Gastrocnemius medialis (tissue), 4 donors: ENCODE data around the gene SVOPL. TPM values are rescaled to one million over a fixed set of nuclear protein-coding genes. Genes with fewer than 3 reads are reported as not detected.

Experiments used
- ATAC-seq, 2 donors: fragments of 150-250 bp; one replicate each; pipeline ENCODE4 v1.9.1; 2016
- DNase-seq, 2 donors: peaks; one replicate each; pipeline ENCODE4 v3.0.0-alpha.2; 2019
- H3K27ac ChIP-seq, 4 donors: fragments of 200-600 bp; sonication (generic); 1 replicate in 1 of 4; 2 replicates in 3 of 4; pipeline ENCODE4 v1.5.1; 2016 to 2018; ENCODE audit warnings: mild to moderate bottlenecking in 2 of 4, moderate library complexity in 1 of 4
- H3K27me3 ChIP-seq, 3 donors: fragments of 200-600 bp; sonication (generic) in 2 of 3; 1 replicate in 1 of 3; 2 replicates in 2 of 3; pipeline versions ENCODE4 v1.5.1 to v1.6.0; 2016 to 2019; ENCODE audit warnings: mild to moderate bottlenecking in 1 of 3, moderate library complexity in 1 of 3
- H3K36me3 ChIP-seq, 2 donors: fragments of 200-600 bp; sonication (generic) in 1 of 2; one replicate each; pipeline ENCODE4 v1.5.1; 2017 to 2018
- H3K4me1 ChIP-seq, 2 donors: fragments of 200-600 bp; sonication (generic) in 1 of 2; one replicate each; pipeline ENCODE4 v1.5.1; 2016 to 2017; ENCODE audit warnings: mild to moderate bottlenecking in 2 of 2
- H3K4me3 ChIP-seq, 4 donors: fragments of 200-600 bp; sonication (generic) in 3 of 4; 1 replicate in 1 of 4; 2 replicates in 3 of 4; pipeline ENCODE4 v1.5.1; 2016 to 2019; ENCODE audit warnings: mild to moderate bottlenecking in 2 of 4
- H3K9me3 ChIP-seq, 3 donors: fragments of 200-600 bp; sonication (generic) in 2 of 3; 1 replicate in 1 of 3; 2 replicates in 2 of 3; pipeline ENCODE4 v1.5.1; 2016 to 2019
- POLR2A ChIP-seq, 2 donors: fragments of 450-650 bp; IDR thresholded peaks; one replicate each; pipeline ENCODE4 v1.6.1; 2017; ENCODE audit warnings: antibody characterized with exemption in 2 of 2, mild to moderate bottlenecking in 2 of 2, moderate library complexity in 2 of 2
- in situ Hi-C, 4 donors: fragments of 200-750 bp; cut with MboI; loops; one replicate each; pipeline versions ENCODE4 v1.15.0 to v1.8.0; 2017; ENCODE audit warnings: low sequenced_read_pairs in 4 of 4
- intact Hi-C: fragments of 100-400 bp; cut with DNase I; formaldehyde crosslinking; loops from one replicate; pipeline ENCODE4 v1.15.1; 2023; ENCODE audit warnings: low total_unique reads
- total RNA-seq, 4 donors: library from RNA; depleted of rRNA; stranded (reverse); fragments of >200 nt; gene quantifications; one replicate each; pipeline versions ENCODE4 v1.1.0 to v1.2.3, GENCODE V29; 2016
- TF ChIP-seq, protein P1 (sequence below), 5 experiments: fragments of 450-650 bp in 3 of 5; fragments of 200-600 bp in 2 of 5; sonication (generic) in 2 of 5; IDR thresholded peaks in 4 of 5; conservative IDR thresholded peaks in 1 of 5; 1 replicate in 4 of 5; 2 replicates in 1 of 5; pipeline ENCODE4 v1.5.1; 2016 to 2019; ENCODE audit warnings: antibody characterized with exemption in 5 of 5, mild to moderate bottlenecking in 3 of 5, moderate library complexity in 3 of 5

Gene SVOPL
- total RNA-seq, 4 donors from 2014 or later = not detected

DNA sequence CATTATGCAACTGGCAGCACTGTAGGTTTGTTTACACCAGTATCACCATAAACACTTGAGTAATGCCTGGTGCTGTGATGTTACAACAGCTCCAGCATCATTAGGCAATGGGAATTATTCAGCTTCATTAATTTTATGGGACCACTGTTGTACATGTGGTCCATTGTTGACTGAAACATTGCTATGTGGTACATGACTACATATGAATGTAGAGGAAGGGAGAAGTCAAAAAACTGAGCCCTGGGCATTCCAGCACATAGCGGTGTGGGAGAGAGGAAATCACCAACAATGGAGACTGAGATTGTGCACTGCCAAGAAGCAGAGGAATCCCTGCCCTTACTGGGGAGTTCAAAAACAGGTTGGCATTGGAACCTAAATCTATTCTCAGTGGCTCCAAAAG, 152.1 kb downstream of the SVOPL start:
- H3K4me1 ChIP-seq = no peaks in the 10 kb centered on the region
- in situ Hi-C loops (no loop called here), intact Hi-C loops (no loop called here)
- H3K9me3 ChIP-seq = no peaks in the 10 kb centered on the region
- H3K27me3 ChIP-seq = no peaks in the 10 kb centered on the region
- H3K36me3 ChIP-seq = peaks cover 0 to 34% of the 10 kb centered on the region in 2 donors
- ATAC-seq (no peak), DNase-seq (no peak)
- H3K4me3 ChIP-seq = no peak overlapping the region
- H3K27ac ChIP-seq = no peak overlapping the region
- TF ChIP-seq, protein P1, sequence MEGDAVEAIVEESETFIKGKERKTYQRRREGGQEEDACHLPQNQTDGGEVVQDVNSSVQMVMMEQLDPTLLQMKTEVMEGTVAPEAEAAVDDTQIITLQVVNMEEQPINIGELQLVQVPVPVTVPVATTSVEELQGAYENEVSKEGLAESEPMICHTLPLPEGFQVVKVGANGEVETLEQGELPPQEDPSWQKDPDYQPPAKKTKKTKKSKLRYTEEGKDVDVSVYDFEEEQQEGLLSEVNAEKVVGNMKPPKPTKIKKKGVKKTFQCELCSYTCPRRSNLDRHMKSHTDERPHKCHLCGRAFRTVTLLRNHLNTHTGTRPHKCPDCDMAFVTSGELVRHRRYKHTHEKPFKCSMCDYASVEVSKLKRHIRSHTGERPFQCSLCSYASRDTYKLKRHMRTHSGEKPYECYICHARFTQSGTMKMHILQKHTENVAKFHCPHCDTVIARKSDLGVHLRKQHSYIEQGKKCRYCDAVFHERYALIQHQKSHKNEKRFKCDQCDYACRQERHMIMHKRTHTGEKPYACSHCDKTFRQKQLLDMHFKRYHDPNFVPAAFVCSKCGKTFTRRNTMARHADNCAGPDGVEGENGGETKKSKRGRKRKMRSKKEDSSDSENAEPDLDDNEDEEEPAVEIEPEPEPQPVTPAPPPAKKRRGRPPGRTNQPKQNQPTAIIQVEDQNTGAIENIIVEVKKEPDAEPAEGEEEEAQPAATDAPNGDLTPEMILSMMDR (IDR thresholded peaks at IDR 0.05 in 4 of 5, conservative IDR thresholded peaks at IDR 0.05 in 1 of 5) = no peak
- no peak for TF ChIP-seq POLR2A (IDR thresholded peaks at IDR 0.05)

DNA sequence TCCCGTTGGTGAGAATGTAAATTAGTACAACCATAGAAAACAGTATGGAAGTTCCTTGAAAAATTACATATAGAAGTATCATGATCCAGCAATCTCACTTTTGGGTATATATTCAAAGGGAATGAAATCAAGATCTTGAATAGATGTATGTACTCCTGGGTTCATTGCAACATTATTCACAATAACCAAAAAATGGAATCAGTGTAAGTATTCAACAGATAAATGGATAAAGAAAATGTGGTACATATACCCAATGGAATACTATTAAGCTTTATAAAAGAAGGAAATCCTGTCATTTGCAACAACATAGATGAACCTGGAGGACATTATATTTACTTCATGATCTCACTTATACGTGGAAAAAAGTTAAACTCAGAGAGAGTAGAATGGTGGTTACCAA, 154.3 kb downstream of the SVOPL start:
- intact Hi-C loops (no loop called here), in situ Hi-C loops (no loop called here)

DNA sequence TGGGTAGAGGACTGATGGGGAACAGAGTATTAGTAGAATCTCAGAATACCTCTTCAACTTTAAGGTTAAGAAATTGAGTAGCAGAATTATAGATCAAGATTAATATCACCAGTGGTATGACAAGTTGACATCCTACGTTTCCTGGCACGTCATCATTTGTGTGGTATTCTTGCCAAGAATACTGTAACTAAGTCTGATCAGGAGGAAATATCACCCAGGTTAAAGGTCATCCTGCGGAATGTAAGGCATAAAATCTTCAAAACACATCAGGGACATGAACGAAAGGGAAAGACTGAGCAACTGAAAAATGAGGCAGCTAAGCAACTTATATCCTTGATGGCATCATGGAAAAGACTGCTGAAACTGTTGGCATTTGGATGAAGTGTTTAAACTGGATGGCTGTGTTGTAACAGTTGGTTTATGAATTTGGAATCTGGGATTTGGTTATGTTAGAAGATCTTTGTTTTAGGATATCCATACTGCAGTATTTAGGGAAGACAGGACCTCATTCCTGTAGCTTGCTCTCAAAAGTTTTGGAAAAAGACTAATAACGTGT, 155.0 kb downstream of the SVOPL start:
- intact Hi-C loops = no loop called here

More for the DNA sequence above, 154.3 kb downstream of the SVOPL start:
- no peaks in the 10 kb centered on the region for H3K27me3 ChIP-seq
- H3K4me1 ChIP-seq = no peaks in the 10 kb centered on the region
- ATAC-seq (no peak), DNase-seq (no peak)
- TF ChIP-seq, protein P1 (IDR thresholded peaks at IDR 0.05 in 4 of 5, conservative IDR thresholded peaks at IDR 0.05 in 1 of 5) = no peak
- no peak for TF ChIP-seq POLR2A (IDR thresholded peaks at IDR 0.05)
- no peak overlapping the region for H3K4me3 ChIP-seq
- H3K27ac ChIP-seq = no peak overlapping the region
- H3K9me3 ChIP-seq = no peaks in the 10 kb centered on the region
- H3K36me3 ChIP-seq = peaks cover 0 to 18% of the 10 kb centered on the region in 2 donors

DNA sequence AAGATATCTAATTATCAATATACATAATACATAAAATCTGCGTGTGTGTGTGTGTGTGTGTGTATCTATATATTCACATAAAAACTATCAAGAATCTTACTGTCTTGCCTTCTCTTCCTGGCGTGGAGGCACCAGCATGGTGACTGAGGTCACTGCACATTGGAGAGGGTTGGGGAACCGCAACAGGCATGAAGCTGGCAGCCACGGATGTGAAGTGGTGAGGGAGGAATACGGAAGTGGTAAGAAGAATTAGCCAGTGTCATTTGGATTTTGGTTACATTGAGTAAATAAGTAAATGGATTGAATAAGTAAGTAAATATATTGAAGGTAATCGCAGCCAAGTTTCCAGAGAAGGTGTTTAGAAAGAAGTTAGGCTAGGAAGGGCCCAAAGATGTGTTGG, 156.0 kb downstream of the SVOPL start:
- H3K36me3 ChIP-seq = peaks cover 0 to 11% of the 10 kb centered on the region in 2 donors
- intact Hi-C loops = no loop called here
- H3K4me1 ChIP-seq = no peaks in the 10 kb centered on the region
- H3K9me3 ChIP-seq = no peaks in the 10 kb centered on the region
- no peak overlapping the region for H3K27ac ChIP-seq
- no peaks in the 10 kb centered on the region for H3K27me3 ChIP-seq
- in situ Hi-C loops = no loop called here
- H3K4me3 ChIP-seq = no peak overlapping the region
- DNase-seq (no peak), ATAC-seq (no peak)
- TF ChIP-seq POLR2A (IDR thresholded peaks at IDR 0.05) = no peak
- TF ChIP-seq, protein P1 (IDR thresholded peaks at IDR 0.05 in 4 of 5, conservative IDR thresholded peaks at IDR 0.05 in 1 of 5) = no peak

More for the DNA sequence above, 155.0 kb downstream of the SVOPL start:
- TF ChIP-seq POLR2A (IDR thresholded peaks at IDR 0.05) = no peak
- TF ChIP-seq, protein P1 (IDR thresholded peaks at IDR 0.05 in 4 of 5, conservative IDR thresholded peaks at IDR 0.05 in 1 of 5) = no peak
- Histone ChIP-seq H3K9me3 (no peaks in the 10 kb centered on the region), H3K4me1 (no peaks in the 10 kb centered on the region), H3K27me3 (no peaks in the 10 kb centered on the region), H3K27ac (no peak overlapping the region), H3K4me3 (no peak overlapping the region), H3K36me3 (peaks cover 0 to 11% of the 10 kb centered on the region in 2 donors)
- DNase-seq (no peak), ATAC-seq (no peak)
- in situ Hi-C loops = no loop called here

Other genes with a start within 250 kb of the SVOPL start
- gene TRIM24, start 241.1 kb downstream of the SVOPL start, total RNA-seq = 10 to 100 TPM; 17.1 to 26.5 (median 20.0) TPM
- not detected for gene TMEM213, start 96.6 kb upstream of the SVOPL start, total RNA-seq
- gene ATP6V0A4, start 96.8 kb upstream of the SVOPL start, total RNA-seq = not detected